ENCODE measurements around the gene NUCKS1. TPM values are rescaled to one million over a fixed set of nuclear protein-coding genes. Genes with fewer than 3 reads are reported as not detected.

NUCKS1 gene
- total RNA-seq, 1 experiment from 2014 or later: 427 TPM

GRCh38 chr1:205676002-205676401 is 74.0 kb downstream of the NUCKS1 start:
- no CpG with 5 or more reads among the region's 5 CpGs for WGBS (ENCODE audit: extremely low coverage, insufficient read length, low lambda C conversion rate)
- TF ChIP-seq CTCF (conservative IDR thresholded peaks at IDR 0.05): no peak
- Histone ChIP-seq H2BK120ac (ENCODE audit: low read depth, low read length, poor library complexity, severe bottlenecking) (no peak overlapping the region), H3K4me2 (ENCODE audit: insufficient read depth, insufficient read length, low read length) (no peak overlapping the region), H3K27ac (ENCODE audit: insufficient read length, low read depth, low read length) (no peak overlapping the region), H3K23me2 (ENCODE audit: insufficient read length, low read depth, low read length, poor library complexity, severe bottlenecking) (peaks cover 8% of the 10 kb centered on the region), H3K79me1 (ENCODE audit: insufficient read depth, low read depth, low read length, poor library complexity, severe bottlenecking) (no peaks in the 10 kb centered on the region), H3K79me2 (ENCODE audit: insufficient read depth, low read length) (no peaks in the 10 kb centered on the region; the same call in 1 of the 2 replicates), H4K8ac (replicated peaks; ENCODE audit: insufficient read length, low read depth, low read length) (no peak overlapping the region), H3K18ac (ENCODE audit: insufficient read length, low read depth, low read length) (no peak overlapping the region), H4K91ac (ENCODE audit: insufficient read length, low read depth, low read length) (no peak overlapping the region), H3T11ph (ENCODE audit: low read length) (no peak overlapping the region), H2AFZ (ENCODE audit: low read length) (no peak overlapping the region), H3K9me3 (ENCODE audit: control insufficient read depth, low read depth, low read length) (no peaks in the 10 kb centered on the region), H2BK12ac (ENCODE audit: insufficient read length, low read depth, low read length) (no peak overlapping the region), H3K56ac (ENCODE audit: insufficient read length, low read depth, low read length) (no peak overlapping the region), H2BK15ac (ENCODE audit: low read depth, low read length) (no peak overlapping the region), H3K23ac (ENCODE audit: insufficient read length, low read depth, low read length) (no peak overlapping the region), H3K4me1 (ENCODE audit: insufficient read depth, low read length) (peaks cover 15% of the 10 kb centered on the region; the same call in 1 of the 2 replicates), H3K4ac (ENCODE audit: low read depth, low read length) (no peak overlapping the region), H3K9ac (ENCODE audit: extremely low read depth, insufficient read length, low read length) (no peak overlapping the region), H4K20me1 (ENCODE audit: control insufficient read depth, insufficient read depth, insufficient read length) (no peaks in the 10 kb centered on the region), H2BK20ac (ENCODE audit: low read depth, low read length, poor library complexity, severe bottlenecking) (no peak overlapping the region), H3K14ac (ENCODE audit: insufficient read depth, low read length) (no peak overlapping the region), H2AK5ac (ENCODE audit: insufficient read length, low read length) (no peak overlapping the region), H4K5ac (ENCODE audit: insufficient read length, low read depth, low read length) (no peak overlapping the region), H3K27me3 (ENCODE audit: insufficient read depth, low read length) (no peaks in the 10 kb centered on the region), H2BK5ac (ENCODE audit: insufficient read length, low read length) (no peak overlapping the region)
- Mint-ChIP-seq H3K36me3 (ENCODE audit: insufficient read depth in 1 of 3, low read depth in 3 of 3) (no peaks in the 10 kb centered on the region; a peak in 3 of 7 replicates), H3K4me1 (peaks cover 73% of the 10 kb centered on the region in 2 experiments), H3K9me3 (no peaks in the 10 kb centered on the region; a peak in 1 of 5 replicates), H3K27ac (peak overlapping the region; percentile 59 to 78 (median 74)), H3K27me3 (ENCODE audit: low read depth) (peaks cover 3% of the 10 kb centered on the region), H3K4me3 (peak overlapping the region in 1 of 2 experiments; percentile 66; a peak in 1 of 5 replicates)
- no peak for DNase-seq

Data from H9 (cell line).